Measurements from ENCODE around the gene GPR156.

The GPR156 gene

DNA sequence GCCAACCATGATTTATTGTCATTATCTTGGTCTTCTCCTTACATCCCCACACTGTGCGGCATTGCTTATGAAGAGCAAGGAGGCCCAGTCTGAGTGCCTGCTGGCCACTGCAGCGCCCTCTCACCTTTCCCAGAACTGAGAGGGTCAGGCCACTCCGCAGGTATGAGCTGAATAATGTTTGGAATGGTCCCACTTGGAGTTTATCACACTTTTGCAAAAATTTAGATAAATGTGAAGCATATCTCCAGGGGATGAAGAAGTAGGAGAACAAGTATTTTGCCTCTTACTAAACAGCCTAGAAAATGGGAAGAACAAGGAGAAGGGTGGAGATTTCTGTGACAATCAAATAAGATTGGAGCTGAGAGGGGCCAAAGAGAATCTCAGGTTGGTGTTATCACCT, 116.4 kb downstream of the GPR156 start:
- no peak overlapping the region for H3K27ac ChIP-seq
- TF ChIP-seq, protein P1, sequence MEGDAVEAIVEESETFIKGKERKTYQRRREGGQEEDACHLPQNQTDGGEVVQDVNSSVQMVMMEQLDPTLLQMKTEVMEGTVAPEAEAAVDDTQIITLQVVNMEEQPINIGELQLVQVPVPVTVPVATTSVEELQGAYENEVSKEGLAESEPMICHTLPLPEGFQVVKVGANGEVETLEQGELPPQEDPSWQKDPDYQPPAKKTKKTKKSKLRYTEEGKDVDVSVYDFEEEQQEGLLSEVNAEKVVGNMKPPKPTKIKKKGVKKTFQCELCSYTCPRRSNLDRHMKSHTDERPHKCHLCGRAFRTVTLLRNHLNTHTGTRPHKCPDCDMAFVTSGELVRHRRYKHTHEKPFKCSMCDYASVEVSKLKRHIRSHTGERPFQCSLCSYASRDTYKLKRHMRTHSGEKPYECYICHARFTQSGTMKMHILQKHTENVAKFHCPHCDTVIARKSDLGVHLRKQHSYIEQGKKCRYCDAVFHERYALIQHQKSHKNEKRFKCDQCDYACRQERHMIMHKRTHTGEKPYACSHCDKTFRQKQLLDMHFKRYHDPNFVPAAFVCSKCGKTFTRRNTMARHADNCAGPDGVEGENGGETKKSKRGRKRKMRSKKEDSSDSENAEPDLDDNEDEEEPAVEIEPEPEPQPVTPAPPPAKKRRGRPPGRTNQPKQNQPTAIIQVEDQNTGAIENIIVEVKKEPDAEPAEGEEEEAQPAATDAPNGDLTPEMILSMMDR (conservative IDR thresholded peaks at IDR 0.05) = no peak

DNA sequence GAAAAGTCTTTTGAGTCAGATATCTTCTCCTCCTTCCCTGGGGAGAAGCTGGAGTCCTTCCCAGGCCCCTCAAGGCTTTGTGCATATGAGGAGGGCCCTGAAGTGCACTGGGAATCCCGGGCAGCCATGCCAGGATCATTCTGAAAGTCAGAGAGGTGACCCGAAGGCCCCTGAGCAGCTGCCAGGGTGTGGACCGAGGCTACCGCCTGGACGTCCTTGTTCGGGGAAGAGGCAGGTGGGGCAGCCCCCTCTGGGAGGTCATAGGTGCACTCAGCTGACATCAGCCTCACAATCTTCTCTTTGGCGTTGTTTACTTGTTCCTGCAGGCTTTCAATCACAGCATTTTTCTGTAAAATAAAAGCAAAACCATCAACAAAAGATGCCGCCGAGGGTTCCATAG, 117.0 kb downstream of the GPR156 start:
- H3K27ac ChIP-seq = no peak overlapping the region
- TF ChIP-seq, protein P1 (conservative IDR thresholded peaks at IDR 0.05) = no peak

DNA sequence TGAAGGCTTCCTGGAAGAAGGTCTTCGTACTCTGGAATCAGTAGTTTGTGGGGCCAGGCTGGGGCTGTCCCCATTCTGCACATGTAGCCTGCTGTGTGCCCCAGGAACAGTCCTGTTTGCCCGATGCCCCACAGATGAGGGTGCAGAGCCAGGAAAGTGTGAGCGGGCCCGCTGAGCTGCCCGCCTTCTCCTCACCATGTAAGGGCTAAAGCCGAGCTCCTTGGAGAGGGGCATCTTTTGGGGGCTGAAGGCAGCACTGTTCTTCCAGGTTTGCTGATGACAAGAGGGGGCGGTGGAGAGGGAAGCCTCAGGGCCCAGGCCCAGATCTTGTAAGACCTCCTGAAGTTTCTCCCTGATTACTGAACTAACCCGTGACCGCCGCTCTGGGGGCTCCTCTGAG, 117.5 kb downstream of the GPR156 start:
- TF ChIP-seq, protein P1 (conservative IDR thresholded peaks at IDR 0.05) = no peak
- no peak overlapping the region for H3K27ac ChIP-seq

DNA sequence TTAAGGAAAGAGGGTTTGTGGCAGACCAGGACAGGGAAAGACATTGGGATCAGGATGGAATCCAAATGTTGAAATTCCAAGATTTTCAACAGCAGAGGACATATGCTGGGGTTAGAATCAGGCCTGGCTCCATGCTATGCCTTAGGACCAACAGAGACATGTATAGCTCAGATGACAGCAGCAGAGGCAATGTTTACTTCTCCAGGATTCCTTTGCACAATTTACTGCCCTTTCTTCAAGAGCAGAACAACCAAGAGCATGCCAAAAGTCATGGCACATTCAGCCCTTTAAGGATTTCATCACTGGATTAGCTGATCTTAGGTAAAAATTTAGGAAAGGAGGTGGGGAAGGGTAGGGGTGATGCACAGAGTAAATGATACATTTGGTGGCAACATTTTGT, 121.2 kb downstream of the GPR156 start:
- TF ChIP-seq, protein P1 (conservative IDR thresholded peaks at IDR 0.05) = no peak
- H3K27ac ChIP-seq = peak overlapping the region; percentile 65

DNA sequence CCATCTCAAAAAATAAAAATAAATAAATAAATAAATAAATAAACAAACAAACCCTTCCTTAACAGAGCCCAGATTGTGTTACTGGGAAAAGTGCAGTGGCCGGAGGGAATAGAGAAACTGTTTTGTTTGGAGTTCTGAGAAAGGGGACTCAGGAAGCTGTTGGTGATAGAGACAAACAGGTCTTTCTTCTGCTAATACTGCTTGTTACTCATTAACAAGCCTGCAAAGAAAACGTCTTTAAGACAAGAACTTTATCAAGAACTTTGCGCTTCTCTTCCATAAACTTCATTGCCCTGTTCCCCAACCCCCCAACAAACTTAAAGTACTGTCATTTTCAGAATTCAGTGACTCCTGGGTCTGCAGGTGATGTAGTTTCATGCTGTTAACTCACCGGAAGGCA, 122.0 kb downstream of the GPR156 start:
- TF ChIP-seq, protein P1 (conservative IDR thresholded peaks at IDR 0.05) = no peak
- H3K27ac ChIP-seq = peak overlapping the region; percentile 65

DNA sequence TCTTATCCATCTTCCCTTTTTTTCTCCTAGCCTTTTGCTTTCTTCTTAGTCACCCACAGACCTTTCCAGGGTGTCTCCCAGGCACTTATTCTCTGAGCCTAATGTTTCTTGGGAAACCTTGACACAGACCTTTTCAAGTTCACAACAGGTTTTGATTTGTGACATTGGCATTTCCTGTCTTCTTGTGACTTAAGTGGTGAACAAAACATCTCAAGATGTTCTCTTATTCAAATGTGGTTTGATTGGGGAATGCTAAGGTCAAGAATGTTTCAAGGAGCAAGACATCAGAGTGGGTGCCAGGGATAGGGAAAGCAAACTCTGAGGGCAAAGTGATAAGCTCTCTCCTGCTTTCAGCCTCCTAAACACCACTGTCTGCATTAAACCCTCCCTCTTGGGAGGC, 122.6 kb downstream of the GPR156 start:
- TF ChIP-seq, protein P1 (conservative IDR thresholded peaks at IDR 0.05) = no peak
- peak overlapping the region; percentile 65 for H3K27ac ChIP-seq

DNA sequence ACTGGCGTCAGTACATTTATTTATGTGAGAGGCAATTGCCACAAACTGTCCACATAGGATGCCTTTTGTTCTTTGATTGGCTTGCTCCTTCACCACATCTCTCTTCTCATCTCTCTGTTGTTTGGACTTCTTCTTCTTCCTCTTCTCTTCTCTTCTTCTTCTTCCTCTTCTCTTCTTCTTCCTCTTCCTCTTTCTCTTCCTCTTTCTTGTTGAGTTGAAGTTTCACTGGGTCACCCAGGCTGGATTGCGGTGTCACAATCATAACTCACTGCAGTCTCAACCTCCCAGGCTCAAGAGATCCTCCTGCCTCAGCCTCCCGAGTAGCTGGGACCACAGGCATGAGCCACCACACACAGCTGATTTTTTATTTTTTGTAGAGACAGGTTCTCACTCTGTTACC, 123.1 kb downstream of the GPR156 start:
- H3K27ac ChIP-seq = peak overlapping the region; percentile 87; the same call in 1 of the 2 replicates
- TF ChIP-seq, protein P1 (conservative IDR thresholded peaks at IDR 0.05) = no peak

DNA sequence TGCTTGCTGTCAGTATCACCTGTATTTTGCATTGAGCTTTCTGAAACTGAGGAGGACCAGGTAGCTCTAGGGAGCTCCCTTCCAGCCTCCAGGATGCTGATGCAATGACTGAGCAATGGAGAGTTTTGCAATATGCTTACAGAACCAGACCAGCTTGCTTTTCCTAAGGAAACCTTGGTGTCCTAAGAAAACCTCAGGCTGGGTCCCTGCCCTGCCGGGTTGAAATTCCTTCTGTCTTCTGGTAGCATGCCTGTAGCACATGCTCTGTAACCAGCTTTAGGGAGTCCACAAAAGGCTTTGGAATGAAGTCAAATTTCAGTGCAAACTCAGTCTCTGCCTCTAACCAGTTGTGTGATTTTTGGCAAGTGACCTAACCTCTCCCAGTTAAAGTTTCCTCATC, 125.0 kb downstream of the GPR156 start:
- H3K27ac ChIP-seq = peak overlapping the region; percentile 87
- TF ChIP-seq, protein P1 (conservative IDR thresholded peaks at IDR 0.05) = no peak
